ENCODE data around the gene SLC1A3.

GRCh38 chr5:36602704-36603321 lies 3.6 kb upstream of the SLC1A3 start:
- TF ChIP-seq POLR2A (IDR thresholded peaks at IDR 0.05) (no peak), CTCF (IDR thresholded peaks at IDR 0.05) (no peak)

Data from body of pancreas (tissue), 4 donors.